Calu3 (cell line): Measurements from ENCODE around the gene LY6G5B. TPM values are rescaled to one million over a fixed set of nuclear protein-coding genes. Genes with fewer than 3 reads are reported as not detected.

Experiments
- BruUV-seq: library from RNA; stranded (reverse); fragments of 400-500 nt; replicated peaks from 2 replicates; lab custom pipeline; 2021; lab: Mats Ljungman, UMichigan
- CTCF ChIA-PET: fragments of 300-600 bp; sonication (Branson Sonifier 250); formaldehyde crosslinking; loops from one replicate; lab custom pipeline; 2022; ENCODE audit warnings: antibody characterized with exemption; lab: Charles Lee
- DNase-seq: peaks from one replicate; pipeline ENCODE4 v3.0.0; 2022
- H3K27ac Mint-ChIP-seq: one replicate; pipeline ENCODE4 v1.8.0; 2022; ENCODE audit warnings: mixed read lengths; ENCODE audit not compliant: unreplicated experiment
- H3K27me3 Mint-ChIP-seq: one replicate; pipeline ENCODE4 v1.8.0; 2022; ENCODE audit warnings: mixed read lengths; ENCODE audit not compliant: unreplicated experiment
- H3K36me3 Mint-ChIP-seq: one replicate; pipeline ENCODE4 v1.8.0; 2022; ENCODE audit warnings: mild to moderate bottlenecking, moderate library complexity, mixed read lengths; ENCODE audit not compliant: insufficient read depth, unreplicated experiment
- H3K4me1 Mint-ChIP-seq: one replicate; pipeline ENCODE4 v1.8.0; 2022; ENCODE audit warnings: mild to moderate bottlenecking, low read depth, mixed read lengths; ENCODE audit not compliant: unreplicated experiment
- H3K4me3 Mint-ChIP-seq: one replicate; pipeline ENCODE4 v1.8.0; 2022; ENCODE audit warnings: mild to moderate bottlenecking, low read depth, moderate library complexity, mixed read lengths; ENCODE audit not compliant: unreplicated experiment
- H3K9me3 Mint-ChIP-seq: one replicate; pipeline ENCODE4 v1.8.0; 2022; ENCODE audit warnings: low read depth, mixed read lengths; ENCODE audit not compliant: unreplicated experiment
- intact Hi-C: fragments of 100-400 bp; cut with micrococcal nuclease; formaldehyde crosslinking; loops from one replicate; pipeline ENCODE4 v1.10.0; 2022; ENCODE audit not compliant: unreplicated experiment
- total RNA-seq: library from RNA; stranded (reverse); gene quantifications from 2 replicates; pipeline ENCODE4 v1.2.3, GENCODE V29; 2022
- TF ChIP-seq, protein P1 (sequence below): fragments of 200-600 bp; IDR thresholded peaks from one replicate; pipeline ENCODE4 v1.8.0; 2022; ENCODE audit warnings: antibody characterized with exemption; ENCODE audit not compliant: unreplicated experiment

The LY6G5B gene
- total RNA-seq, 1 experiment from 2014 or later: 44.6 TPM

GRCh38 chr6:31664790-31665500, 4.8 kb upstream of the LY6G5B start, which contains the start of gene GPANK1:
TSS of gene GPANK1 (minus strand) at chr6:31664997. CDS start at chr6:31664478, 519 bp downstream.
- DNase-seq: peak; percentile 90
- peak within 1 kb of the TSS; percentile 92 for H3K4me3 Mint-ChIP-seq
- H3K4me1 Mint-ChIP-seq: peaks cover 49% of the 10 kb centered on the region
- peaks cover 94% of the 10 kb centered on the region for H3K36me3 Mint-ChIP-seq
- TF ChIP-seq, protein P1, sequence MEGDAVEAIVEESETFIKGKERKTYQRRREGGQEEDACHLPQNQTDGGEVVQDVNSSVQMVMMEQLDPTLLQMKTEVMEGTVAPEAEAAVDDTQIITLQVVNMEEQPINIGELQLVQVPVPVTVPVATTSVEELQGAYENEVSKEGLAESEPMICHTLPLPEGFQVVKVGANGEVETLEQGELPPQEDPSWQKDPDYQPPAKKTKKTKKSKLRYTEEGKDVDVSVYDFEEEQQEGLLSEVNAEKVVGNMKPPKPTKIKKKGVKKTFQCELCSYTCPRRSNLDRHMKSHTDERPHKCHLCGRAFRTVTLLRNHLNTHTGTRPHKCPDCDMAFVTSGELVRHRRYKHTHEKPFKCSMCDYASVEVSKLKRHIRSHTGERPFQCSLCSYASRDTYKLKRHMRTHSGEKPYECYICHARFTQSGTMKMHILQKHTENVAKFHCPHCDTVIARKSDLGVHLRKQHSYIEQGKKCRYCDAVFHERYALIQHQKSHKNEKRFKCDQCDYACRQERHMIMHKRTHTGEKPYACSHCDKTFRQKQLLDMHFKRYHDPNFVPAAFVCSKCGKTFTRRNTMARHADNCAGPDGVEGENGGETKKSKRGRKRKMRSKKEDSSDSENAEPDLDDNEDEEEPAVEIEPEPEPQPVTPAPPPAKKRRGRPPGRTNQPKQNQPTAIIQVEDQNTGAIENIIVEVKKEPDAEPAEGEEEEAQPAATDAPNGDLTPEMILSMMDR: peak; percentile 2
- intact Hi-C loops: loop anchor here (1.0 kb wide), 1 partner anchor 280 kb away; no protein-coding TSS in a partner anchor
- CTCF ChIA-PET: interaction anchor here (0.6 to 2.5 kb wide), 6 partner anchors 9 to 701 kb away, joined by 3 to 23 read pairs (median 4); partner anchors contain the start of genes BAG6 and MSH5
- no peaks in the 10 kb centered on the region for H3K9me3 Mint-ChIP-seq
- no TSS peak for BruUV-seq
- H3K27me3 Mint-ChIP-seq: no peaks in the 10 kb centered on the region
- H3K27ac Mint-ChIP-seq: peak within 1 kb of the TSS; percentile 91

DNA sequence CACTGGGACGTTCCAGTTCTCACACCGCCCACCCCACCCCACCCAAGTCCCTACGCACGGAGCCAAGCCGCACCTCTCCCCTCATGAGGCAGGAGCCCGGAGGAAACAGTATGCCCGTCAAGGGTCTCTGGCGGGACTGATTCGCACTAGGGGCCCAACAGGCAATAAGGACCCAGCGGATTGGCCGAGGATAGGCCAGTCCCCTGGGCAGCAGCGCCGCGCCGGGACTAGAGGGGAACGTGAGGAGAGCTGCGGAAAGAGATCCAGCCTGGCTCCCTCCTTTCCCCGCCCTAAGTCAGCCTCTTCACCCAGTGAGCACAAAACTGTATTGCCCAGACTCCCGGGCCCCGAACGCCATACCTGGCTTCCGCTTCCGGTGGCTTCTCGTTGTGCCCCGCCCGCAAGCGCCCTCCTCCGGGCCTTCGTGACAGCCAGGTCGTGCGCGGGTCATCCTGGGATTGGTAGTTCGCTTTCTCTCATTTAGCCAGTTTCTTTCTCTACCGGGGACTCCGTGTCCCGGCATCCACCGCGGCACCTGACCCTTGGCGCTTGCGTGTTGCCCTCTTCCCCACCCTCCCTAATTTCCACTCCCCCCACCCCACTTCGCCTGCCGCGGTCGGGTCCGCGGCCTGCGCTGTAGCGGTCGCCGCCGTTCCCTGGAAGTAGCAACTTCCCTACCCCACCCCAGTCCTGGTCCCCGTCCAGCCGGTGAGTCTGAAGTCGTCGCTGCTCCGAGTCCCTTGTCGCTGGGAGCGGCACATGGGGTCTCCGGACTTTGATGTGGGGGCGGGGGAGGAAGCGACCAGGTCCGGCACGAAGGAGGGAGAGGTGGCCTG, 4.1 kb upstream of the LY6G5B start, which contains the start of gene CSNK2B:
CSNK2B (plus strand) TSS at position 580 of the 836 bp plus-strand sequence. CDS start 752 bp downstream, outside the sequence.
- BruUV-seq: no TSS peak
- peak within 1 kb of the TSS; percentile 91 for H3K27ac Mint-ChIP-seq
- TF ChIP-seq, protein P1: no peak
- peaks cover 94% of the 10 kb centered on the region for H3K36me3 Mint-ChIP-seq
- CTCF ChIA-PET: interaction anchor here (0.6 to 2.5 kb wide), 6 partner anchors 13 to 702 kb away, joined by 3 to 23 read pairs (median 5); partner anchors contain the start of genes BAG6 and MSH5
- H3K4me1 Mint-ChIP-seq: peaks cover 49% of the 10 kb centered on the region
- H3K4me3 Mint-ChIP-seq: peak within 1 kb of the TSS; percentile 92
- peak; percentile 100 for DNase-seq
- intact Hi-C loops: loop anchor here (1.0 kb wide), 1 partner anchor 280 kb away; no protein-coding TSS in a partner anchor
- H3K27me3 Mint-ChIP-seq: no peaks in the 10 kb centered on the region
- no peaks in the 10 kb centered on the region for H3K9me3 Mint-ChIP-seq

DNA sequence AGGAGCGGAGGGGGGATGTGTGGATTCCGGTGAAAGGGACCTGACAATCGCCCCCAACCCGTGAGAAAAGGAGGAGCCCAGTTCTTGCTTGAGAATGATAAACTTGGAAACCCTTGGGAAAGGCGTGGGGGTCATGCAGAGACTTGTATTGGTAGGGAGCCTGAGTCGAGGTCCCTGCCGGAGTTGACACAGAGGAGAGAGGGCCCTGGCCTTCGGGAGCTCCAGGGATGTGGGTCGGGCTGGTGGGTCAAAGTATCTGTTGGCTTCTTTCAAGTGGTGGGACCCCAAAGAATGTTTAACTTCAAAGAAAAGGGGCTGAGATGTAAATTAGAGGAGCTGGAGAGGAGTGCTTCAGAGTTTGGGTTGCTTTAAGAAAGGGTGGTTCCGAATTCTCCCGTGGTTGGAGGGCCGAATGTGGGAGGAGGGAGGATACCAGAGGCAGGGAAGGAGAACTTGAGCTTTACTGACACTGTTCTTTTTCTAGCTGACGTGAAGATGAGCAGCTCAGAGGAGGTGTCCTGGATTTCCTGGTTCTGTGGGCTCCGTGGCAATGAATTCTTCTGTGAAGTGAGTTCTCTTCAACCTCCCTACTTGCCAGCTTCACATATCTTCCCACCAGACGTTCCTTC, 3.3 kb upstream of the LY6G5B start:
- TF ChIP-seq, protein P1: no peak
- Mint-ChIP-seq H3K27ac (peak overlapping the region; percentile 91), H3K9me3 (no peaks in the 10 kb centered on the region), H3K4me1 (peaks cover 49% of the 10 kb centered on the region), H3K36me3 (peaks cover 94% of the 10 kb centered on the region), H3K27me3 (no peaks in the 10 kb centered on the region), H3K4me3 (peak overlapping the region; percentile 92)
- intact Hi-C loops: no loop called here
- CTCF ChIA-PET: interaction anchor here (0.6 to 2.5 kb wide), 2 partner anchors 14 to 1786 kb away, joined by 4 to 23 read pairs; partner anchors contain the start of gene BAG6
- no TSS peak for BruUV-seq
- no peak for DNase-seq
